Left ventricle myocardium inferior (tissue), 1 donor: ENCODE measurements around the gene ARHGEF7. TPM values are rescaled to one million over a fixed set of nuclear protein-coding genes. Genes with fewer than 3 reads are reported as not detected.

Experiments
- DNase-seq: peaks from one replicate; pipeline ENCODE4 v3.0.0-alpha.2; 2020
- H3K27ac ChIP-seq: fragments of 200-600 bp; replicated peaks from 2 replicates; pipeline ENCODE4 v1.8.0; 2021
- H3K27me3 ChIP-seq: fragments of 200-600 bp; 2 replicates; pipeline ENCODE4 v1.8.0; 2021; ENCODE audit warnings: low read depth
- H3K36me3 ChIP-seq: fragments of 200-600 bp; 2 replicates; pipeline ENCODE4 v1.8.0; 2021
- H3K4me1 ChIP-seq: fragments of 200-600 bp; 2 replicates; pipeline ENCODE4 v1.8.0; 2021
- H3K4me3 ChIP-seq: fragments of 200-600 bp; 2 replicates; pipeline ENCODE4 v1.8.0; 2021; ENCODE audit warnings: mild to moderate bottlenecking, moderate library complexity
- H3K9me3 ChIP-seq: fragments of 200-600 bp; replicated peaks from 2 replicates; pipeline ENCODE4 v1.8.0; 2021
- intact Hi-C: fragments of 100-400 bp; cut with micrococcal nuclease; formaldehyde crosslinking; loops from one replicate; pipeline ENCODE4 v1.11.0; 2022
- total RNA-seq: library from RNA; stranded (reverse); fragmentation: NEBNext Ultra II Directional; extraction: Animal tissue kit (Norgen Biotek cat#: 25700); gene quantifications from one replicate; pipeline ENCODE4 v1.2.1, GENCODE V29; 2021
- TF ChIP-seq, protein P1 (sequence below): fragments of 200-600 bp; IDR thresholded peaks from 2 replicates; pipeline ENCODE4 v1.8.0; 2021; ENCODE audit warnings: antibody characterized with exemption, mild to moderate bottlenecking, borderline replicate concordance
- donor health status: DM: no; HTN: yes; CAD: no; lungs with severe emphysema.

The ARHGEF7 gene
- total RNA-seq, 1 donor from 2014 or later: 35.9 TPM

DNA sequence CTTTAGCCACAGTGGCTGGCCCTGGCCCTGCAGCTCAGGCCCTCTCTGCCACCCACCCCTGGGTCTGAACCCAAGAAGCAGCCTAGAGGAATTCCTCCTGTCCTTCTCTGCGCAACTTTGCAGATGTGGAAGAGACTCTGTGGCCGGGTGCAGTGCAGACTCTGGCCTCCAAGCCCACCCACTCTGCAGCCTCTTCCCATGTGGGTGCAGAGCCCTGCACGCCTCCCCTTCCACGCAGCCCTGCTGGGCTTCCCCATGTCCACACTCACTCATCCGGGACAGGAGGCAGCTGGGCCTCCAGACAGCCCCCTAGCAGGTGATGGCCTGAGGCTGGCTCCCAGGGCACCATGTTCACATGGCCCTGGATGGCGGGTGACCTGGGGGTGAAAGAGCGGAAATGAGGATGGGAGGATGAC, 207.8 kb downstream of the ARHGEF7 start:
- Histone ChIP-seq H3K27me3 (no peaks in the 10 kb centered on the region), H3K27ac (no peak overlapping the region), H3K36me3 (no peaks in the 10 kb centered on the region), H3K9me3 (no peaks in the 10 kb centered on the region), H3K4me3 (no peak overlapping the region), H3K4me1 (no peaks in the 10 kb centered on the region)
- no peak for DNase-seq
- TF ChIP-seq, protein P1, sequence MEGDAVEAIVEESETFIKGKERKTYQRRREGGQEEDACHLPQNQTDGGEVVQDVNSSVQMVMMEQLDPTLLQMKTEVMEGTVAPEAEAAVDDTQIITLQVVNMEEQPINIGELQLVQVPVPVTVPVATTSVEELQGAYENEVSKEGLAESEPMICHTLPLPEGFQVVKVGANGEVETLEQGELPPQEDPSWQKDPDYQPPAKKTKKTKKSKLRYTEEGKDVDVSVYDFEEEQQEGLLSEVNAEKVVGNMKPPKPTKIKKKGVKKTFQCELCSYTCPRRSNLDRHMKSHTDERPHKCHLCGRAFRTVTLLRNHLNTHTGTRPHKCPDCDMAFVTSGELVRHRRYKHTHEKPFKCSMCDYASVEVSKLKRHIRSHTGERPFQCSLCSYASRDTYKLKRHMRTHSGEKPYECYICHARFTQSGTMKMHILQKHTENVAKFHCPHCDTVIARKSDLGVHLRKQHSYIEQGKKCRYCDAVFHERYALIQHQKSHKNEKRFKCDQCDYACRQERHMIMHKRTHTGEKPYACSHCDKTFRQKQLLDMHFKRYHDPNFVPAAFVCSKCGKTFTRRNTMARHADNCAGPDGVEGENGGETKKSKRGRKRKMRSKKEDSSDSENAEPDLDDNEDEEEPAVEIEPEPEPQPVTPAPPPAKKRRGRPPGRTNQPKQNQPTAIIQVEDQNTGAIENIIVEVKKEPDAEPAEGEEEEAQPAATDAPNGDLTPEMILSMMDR: no peak
- intact Hi-C loops: no loop called here

DNA sequence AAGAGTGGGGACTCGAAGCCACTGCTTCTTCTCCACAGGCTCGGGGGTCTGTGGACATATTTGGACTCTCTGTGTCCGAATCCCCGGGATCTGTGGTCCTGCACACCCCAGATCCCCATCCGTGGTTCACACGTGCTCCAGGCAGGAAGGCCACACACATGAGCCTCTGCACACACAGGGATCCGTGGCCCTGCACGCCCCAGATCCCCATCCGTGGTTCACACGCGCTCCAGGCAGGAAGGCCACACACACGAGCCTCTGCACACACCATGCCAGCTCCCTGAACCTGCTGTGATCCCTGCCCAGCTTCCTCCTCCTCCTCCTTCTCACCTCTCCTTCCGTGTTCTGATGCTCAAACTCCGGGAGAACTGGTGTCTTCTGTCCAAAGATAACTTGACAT, 208.4 kb downstream of the ARHGEF7 start:
- TF ChIP-seq, protein P1: no peak
- intact Hi-C loops: no loop called here
- no peak for DNase-seq

DNA sequence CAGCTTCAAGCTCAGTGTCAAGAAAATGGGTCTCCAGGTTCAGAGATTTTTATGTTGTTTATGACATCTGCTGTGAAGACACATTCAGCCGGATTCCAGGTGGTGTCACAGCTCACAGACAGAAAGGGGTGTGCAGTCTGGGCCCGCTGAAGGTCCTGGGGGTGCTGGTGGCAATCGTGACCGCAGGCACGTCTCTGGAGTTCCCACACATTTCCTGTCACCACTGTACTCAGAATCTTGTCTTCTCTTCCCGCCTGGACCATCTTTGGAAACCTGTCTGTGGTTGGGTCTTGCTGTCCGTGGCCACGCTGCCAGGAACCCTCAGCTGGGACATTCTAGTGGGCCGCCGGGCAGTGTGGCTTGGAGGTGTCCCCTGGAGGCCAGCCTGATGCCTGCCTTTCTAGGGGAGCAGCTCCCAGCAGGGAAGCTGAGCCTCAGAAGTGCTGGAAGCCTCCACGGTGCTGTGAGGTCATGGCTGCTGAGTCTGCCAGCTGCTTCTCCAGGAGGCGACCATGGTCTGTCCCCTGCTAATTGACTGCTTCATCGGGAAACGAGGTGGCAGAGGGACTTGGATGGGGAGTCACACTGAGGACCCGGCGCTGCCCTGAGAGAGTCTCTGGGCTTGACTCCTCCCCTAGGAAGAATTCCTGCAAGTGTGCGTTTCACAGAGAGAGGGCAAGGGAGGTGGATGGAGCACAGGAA, 209.0 kb downstream of the ARHGEF7 start:
- no peaks in the 10 kb centered on the region for H3K9me3 ChIP-seq
- TF ChIP-seq, protein P1: no peak
- DNase-seq: no peak

More for the DNA sequence above, 208.4 kb downstream of the ARHGEF7 start:
- Histone ChIP-seq H3K4me3 (no peak overlapping the region), H3K4me1 (no peaks in the 10 kb centered on the region), H3K27ac (no peak overlapping the region), H3K36me3 (no peaks in the 10 kb centered on the region), H3K27me3 (no peaks in the 10 kb centered on the region), H3K9me3 (no peaks in the 10 kb centered on the region)

DNA sequence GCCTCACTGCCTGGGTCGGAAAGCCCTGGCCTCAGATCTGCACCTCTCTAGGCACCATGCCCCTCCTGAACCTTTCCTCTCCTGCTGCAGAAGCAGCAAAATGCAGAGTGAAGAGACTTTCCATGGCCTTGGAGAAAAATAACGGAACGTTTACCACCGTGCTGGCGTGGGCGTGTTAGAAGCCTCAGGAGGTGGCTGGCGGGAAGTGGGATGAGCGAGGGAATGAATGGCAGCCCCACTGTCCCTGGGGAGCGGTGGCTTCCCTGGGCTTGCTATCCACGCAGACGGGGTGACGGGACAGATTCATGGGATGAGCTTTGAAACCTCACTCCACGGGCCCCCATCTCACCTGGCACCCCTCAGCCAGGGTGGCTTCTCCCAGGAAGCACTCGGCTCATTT, 209.6 kb downstream of the ARHGEF7 start:
- Histone ChIP-seq H3K36me3 (no peaks in the 10 kb centered on the region), H3K4me3 (no peak overlapping the region), H3K4me1 (no peaks in the 10 kb centered on the region), H3K27ac (no peak overlapping the region), H3K9me3 (no peaks in the 10 kb centered on the region), H3K27me3 (no peaks in the 10 kb centered on the region)
- TF ChIP-seq, protein P1: no peak
- intact Hi-C loops: no loop called here
- DNase-seq: no peak

More for the DNA sequence above, 209.0 kb downstream of the ARHGEF7 start:
- H3K4me1 ChIP-seq: no peaks in the 10 kb centered on the region
- no peaks in the 10 kb centered on the region for H3K27me3 ChIP-seq
- H3K27ac ChIP-seq: no peak overlapping the region
- intact Hi-C loops: no loop called here
- no peak overlapping the region for H3K4me3 ChIP-seq
- no peaks in the 10 kb centered on the region for H3K36me3 ChIP-seq

DNA sequence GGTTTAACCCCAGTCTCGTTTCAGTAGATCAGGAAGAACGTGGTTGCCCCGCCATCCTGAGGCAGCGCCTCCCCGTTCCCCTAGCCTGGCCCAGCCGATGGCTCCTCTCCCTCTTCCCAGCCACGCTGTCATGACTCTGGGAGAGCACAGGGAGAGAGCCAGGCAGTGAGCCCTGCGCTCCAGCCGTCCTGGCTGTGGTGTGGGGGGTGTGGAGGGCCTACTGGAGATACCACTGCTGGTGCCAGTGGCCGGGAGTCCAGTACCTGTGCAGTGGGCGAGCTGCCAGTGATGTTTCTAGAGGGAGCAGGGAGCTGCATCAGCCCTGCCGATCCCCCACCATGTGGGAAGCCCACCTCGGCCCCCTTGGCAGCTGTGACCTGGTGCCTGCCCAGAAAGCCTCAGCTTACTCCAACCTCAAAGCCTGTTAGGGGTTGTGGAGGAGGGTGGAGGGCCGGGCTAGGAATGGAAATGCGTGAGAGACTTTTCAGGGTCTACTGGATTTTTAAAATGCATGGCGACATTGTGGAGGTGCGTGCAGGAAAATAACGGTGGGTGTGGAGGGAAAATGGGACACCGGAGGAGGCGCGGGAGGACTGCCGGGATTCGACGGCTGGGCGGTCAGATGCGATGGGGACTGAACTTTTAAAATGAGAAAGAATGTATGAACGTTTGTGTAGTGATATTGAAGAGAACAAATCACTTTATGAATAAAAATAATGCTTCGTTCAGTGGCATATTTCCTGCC, 210.2 kb downstream of the ARHGEF7 start:
- H3K4me3 ChIP-seq: no peak overlapping the region
- intact Hi-C loops: no loop called here
- TF ChIP-seq, protein P1: no peak
- H3K27me3 ChIP-seq: no peaks in the 10 kb centered on the region
- H3K36me3 ChIP-seq: no peaks in the 10 kb centered on the region
- no peaks in the 10 kb centered on the region for H3K9me3 ChIP-seq
- H3K27ac ChIP-seq: no peak overlapping the region
- H3K4me1 ChIP-seq: no peaks in the 10 kb centered on the region
- DNase-seq: no peak
